Hematopoietic multipotent progenitor cell treated with erythropoietin and hydrocortisone succinate and interleukin-3 and kit ligand, for 17 days (in vitro differentiated cells): ENCODE data around the gene GNA12.
"Not testable (repeated sequence)": the region's sequence is repeated elsewhere in the genome, so short reads cannot be mapped to it uniquely, and the experiment has no call there.

Experiments
- DNase-seq: peaks from one replicate; pipeline ENCODE4 v3.0.0-alpha.2; 2015; ENCODE audit warnings: low spot score

Gene GNA12

DNA sequence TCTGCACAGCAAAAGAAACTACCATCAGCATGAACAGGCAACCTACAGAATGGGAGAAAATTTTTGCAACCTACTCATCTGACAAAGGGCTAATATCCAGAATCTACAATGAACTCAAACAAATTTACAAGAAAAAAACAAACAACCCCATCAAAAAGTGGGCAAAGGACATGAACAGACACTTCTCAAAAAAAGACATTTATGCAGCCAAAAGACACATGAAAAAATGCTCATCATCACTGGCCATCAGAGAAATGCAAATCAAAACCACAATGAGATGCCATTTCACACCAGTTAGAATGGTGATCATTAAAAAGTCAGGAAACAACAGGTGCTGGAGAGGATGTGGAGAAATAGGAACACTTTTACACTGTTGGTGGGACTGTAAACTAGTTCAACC, 95.4 kb downstream of the GNA12 start:
- DNase-seq: not testable (repeated sequence)

DNA sequence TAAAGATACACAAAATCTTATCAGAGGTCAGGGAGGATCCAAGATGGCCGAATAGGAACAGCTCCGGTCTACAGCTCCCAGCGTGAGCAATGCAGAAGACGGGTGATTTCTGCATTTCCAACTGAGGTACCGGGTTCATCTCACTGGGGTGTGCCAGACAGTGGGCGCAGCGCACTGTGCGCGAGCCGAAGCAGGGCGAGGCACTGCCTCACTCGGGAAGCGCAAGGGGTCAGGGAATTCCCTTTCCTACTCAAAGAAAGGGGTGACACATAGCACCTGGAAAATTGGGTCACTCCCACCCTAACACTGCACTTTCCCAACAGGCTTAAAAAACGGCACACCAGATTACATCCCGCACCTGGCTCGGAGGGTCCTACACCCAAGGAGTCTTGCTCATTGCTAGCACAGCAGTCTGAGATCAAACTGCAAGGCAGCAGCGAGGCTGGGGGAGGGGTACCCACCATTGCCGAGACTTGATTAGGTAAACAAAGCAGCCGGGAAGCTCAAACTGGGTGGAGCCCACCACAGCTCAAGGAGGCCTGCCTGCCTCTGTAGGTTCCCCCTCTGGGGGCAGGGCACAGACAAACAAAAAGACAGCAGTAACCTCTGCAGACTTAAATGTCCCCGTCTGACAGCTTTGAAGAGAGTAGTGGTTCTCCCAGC, 100.5 kb downstream of the GNA12 start:
- not testable (repeated sequence) for DNase-seq

DNA sequence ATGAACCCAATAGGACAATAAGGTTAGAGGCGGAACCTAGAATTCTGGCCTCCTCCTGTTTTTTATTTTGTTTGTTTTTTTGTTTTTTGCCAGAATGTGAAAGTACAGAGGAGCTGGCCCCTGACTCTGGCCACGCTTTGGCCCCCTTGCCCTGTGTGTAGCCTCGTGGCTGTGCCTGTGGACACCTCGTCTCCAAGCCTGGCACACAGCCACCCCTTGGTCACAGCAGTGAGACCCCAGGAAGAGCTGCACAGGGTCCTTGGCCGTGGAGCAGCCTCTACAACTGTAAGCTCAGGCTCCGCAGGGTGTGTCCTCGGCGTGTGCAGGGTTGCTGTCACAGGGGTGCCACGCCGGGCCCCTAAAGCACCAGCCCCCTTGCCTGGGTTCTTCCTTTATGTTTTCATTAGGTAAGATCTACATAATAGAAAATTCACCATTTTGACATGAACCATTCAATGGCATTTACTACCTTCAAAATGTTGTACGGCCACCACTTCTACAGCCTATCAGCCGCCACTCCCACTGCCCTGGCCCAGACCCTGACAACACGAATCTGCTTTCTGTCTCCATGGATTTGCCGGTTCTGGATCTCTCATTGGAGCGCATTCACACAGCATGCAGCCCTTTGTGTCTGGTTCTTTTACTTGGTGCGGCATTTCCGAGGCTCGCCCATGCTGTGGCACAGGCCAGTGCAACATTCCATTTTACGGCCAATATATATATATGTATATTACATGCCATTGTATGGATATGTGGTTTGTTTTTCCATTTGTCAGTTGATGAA, 105.2 kb downstream of the GNA12 start:
- no peak for DNase-seq

DNA sequence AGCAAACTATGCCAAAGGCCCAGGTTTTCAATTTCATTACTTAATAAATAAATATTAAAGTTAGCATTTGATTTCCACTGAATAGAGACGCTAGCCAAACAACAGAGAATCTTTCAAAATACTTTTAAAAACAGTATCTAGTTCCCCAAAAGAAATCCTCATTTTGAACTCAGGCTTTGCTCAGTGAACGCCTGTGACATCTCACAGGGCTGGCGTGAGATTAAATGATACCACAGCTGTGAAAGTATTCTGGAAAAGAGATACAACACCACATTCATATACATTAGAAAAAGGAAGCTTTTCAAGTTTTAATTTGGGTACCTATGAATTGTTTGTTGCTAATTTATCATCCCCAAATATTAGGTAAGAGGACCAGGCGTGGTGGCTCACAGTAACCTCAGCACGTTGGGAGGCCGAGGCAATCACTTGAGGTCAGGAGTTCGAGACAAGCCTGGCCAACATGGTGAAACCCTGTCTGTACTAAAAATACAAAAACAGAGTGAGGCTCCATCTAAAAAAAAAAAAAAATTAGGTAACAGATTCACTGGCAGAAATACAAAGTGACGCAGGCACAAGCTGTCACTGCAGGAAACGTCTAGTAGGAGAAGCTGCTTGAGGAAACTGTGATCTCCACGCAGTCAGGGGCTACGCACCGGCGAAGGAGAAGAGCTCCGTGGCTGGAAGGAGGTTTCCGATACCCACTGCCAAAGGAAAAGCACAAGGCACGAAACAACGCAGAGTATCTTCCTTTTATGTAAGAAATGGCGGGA, 106.2 kb downstream of the GNA12 start:
- DNase-seq: peak; percentile 41

DNA sequence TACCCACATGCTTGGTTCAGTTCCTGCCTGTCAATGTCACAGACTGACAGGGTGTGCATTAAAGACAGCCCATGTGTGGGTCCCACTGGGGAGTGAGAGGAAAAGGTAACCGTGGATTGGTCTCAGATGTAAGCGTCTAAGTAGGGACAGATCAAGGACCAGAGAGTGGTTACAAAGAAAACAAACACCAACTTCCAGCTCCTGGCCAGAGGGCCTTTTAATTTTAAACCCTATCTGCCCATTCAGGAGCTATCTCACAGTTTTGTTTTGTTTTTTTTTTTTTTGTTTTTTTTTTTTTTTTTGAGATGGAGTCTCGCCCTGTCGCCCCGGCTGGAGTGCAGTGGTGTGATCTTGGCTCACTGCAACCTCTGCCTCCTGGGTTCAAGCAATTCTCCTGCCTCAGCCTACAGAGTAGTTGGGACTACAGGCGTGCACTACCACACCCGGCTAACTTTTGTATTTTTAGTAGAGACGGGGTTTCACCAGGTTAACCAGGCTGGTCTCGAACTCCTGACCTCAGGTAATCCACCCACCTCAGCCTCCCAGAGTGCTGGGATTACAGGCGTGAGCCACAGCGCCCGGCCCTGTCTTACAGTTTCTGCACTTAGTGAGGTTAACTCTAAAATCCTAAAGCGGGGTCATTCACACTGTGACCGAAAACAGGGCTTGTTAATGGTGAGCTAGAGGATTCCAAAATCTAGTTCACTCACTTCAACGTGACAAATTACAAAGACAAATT, 106.9 kb downstream of the GNA12 start:
- not testable (repeated sequence) for DNase-seq

DNA sequence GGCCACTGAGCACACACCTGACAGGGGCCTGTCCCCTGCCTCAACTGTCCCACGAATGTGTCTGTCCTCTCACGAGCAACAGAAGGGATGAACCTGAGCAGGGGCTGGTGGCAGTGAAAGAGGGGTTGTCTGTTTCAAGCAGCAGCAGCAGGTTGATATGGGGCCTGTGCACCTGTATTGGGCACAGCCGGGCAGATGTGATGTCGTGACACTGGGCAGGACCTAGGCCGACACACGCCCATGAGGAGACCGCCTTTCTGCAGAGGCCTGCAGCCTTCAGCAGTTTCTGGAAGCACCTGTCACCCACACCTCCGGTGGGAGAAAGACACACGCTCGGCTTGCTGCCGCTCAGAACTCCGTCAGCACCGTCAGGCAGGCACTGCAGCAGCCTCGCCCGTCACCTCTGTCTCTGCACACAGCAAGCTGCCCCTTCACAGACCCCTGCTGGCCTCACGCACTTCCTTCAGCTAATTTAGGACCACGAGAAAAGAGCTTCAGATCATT, 107.6 kb downstream of the GNA12 start:
- DNase-seq: peak; percentile 56

DNA sequence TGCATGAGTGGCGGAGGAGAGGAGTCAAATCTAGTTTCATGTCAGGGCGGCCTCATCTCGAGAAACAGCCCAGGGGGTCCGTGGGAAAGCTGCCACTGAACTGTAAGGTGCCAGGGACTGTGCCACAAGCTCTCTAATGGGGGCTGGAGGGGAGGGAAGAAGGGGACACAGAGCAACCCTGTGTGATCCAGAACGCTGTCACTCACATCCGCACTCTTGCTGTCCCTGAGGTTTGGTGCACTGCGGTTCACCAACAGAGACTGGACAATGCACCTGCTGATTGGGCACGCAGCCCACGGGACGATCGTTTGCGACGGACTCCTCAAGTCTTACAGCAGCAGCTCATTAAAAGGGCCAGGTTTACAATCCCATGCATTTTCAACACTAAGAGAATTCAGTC, 108.4 kb downstream of the GNA12 start:
- DNase-seq: no peak

DNA sequence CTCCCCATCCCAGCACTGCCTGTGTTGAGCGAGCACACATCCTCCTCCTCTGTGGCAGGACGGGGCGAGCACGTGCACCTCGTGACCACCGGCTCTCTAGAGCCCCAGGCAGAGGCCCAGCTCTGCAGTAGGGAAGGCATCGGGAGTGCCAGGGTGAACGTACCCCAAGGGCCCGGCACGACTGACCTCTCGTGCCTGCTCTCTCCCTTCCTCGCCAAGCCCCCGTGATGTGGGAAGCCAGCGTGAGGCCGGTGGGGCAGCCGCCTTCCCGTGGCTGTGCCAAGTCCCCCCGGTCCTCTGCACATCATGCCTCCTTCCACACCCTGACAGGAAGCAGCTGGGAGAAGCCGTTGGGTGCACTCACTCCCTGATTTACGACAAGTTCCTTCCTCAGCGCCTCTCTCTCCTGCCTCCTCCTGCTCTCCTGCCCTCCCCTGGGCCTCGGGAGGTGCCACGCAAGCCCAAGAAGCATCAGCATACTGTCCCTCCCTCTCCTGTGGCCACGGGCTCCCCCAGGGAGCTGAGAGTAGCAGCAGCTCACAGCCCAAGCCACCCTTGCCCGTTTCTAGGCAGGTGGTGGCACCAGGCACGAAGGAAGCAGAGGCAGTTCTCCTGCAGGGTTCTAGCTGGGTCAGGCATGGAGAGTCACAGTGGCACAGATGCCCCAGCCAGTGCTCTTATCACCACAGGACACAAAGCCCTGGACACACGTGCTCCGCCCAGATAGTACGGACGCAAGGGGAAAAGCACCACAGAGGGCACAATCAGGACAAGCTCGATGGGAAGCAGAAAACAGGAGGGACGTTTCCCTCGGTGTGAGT, 109.1 kb downstream of the GNA12 start:
- DNase-seq: peak; percentile 94

DNA sequence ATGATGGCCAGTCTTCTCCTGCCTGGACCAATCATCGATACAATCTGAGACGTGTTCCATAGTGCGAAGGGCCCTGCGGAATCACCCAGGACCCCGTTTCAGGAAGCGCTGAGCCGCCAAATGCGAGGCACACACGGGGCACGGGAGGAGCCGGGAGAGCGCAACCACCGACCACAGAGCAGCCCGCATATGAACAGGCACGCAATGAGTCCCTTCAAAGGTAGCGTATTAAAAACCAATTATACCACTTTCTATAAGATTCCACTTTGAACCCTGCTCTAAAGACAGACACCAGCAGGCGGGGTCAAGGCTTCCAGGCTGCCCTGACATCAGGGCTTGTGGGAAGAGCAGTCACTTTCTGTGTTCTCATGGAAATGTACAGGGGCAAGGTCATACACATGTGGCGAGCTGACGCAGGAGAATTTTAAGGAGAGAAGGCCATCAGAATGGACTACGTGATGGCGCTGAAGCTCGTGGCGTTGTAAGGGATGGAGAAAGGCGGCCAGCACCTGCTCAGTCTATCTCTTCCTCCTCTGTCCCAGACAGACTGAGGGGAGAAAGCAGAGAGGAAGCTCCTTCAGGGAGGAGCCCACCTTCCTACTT, 109.9 kb downstream of the GNA12 start:
- peak; percentile 74 for DNase-seq

DNA sequence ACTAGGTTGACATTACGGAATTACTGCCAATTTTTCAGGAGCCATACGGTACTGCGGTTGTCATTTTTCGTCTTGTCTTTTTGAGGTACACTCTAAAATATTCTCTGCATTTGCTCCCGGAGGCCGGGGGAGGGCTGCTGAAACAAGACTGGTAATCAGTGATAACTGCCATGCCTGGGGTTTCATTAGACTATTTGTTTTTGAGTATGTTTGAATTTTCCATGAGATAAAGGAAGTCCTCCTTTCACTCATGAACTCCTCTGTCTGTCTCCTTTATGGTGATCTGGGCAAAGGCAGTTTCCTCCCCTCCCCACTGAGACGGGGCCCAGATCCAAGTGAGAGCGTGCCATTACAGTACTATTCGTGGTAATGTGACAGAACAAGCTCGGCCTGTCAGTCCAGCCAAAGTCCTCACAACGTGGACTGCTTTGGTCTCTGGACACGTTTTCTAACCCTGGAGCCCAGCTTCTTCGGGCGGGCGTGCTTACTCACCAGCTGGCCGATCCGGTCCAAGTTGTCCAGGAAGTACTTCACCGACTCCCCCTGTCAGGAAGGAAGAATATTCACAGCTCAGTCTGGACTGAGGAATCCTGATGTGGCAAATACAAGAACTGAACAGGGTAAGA, 111.0 kb downstream of the GNA12 start:
- DNase-seq: peak; percentile 88

DNA sequence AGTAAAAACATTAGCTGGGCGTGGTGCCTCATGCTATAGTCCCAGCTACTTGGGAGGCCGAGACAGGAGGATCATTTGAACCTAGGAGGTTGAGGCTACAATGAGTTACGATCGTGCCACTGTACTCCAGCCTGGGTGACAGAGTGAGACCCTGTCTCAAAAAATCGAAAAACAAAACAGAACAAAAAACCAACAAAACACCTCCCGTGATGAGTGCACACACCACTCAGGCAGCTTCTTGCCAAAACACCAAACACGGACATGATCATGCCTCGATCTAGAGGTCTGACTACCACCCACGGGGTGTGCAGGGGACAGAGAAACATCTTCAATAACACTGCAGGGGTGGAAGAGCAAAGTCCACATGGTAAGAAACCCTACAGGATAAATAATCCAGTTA, 111.7 kb downstream of the GNA12 start:
- no peak for DNase-seq

DNA sequence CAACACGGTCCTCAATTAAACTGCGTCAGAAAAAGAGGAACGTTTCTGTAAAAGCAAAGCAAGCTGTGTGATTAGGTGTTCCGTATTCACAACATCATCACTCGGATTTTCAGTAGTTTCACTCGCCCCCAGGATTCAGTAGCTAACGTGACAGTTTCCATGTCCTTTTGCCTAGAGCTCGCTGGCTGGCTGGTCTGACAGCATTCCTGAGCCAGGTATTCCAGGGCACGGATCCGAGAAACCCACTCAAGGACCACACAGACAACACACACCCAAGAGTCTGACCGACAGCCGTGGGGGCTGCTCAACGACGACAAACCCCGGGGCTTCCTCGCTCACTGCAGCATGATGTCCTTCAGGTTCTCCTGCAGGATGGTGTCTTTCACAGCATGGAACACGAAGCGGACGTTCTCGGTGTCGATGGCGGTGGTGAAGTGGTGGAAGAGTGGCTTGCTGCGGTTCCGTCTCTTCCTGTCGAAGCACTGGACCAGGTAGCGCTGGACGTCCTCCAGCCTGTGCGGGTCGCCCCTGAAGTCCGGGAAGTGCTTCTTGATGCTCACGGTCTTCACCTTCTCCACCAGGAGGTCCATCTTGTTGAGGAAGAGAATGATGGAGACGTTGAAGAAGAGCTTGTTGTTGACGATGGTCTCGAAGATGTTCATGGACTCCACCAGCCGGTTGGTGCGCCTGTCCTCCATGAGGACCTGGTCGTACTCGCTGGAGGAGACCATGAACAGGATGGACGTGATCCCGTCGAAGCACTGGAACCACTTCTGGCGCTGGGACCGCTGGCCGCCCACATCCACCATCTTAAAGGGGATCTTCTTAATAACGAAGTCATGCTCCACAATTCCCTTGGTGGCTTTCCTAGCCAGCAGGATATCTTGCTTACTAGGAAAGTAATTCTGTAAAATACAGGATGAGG, 113.0 kb downstream of the GNA12 start:
- no peak for DNase-seq

DNA sequence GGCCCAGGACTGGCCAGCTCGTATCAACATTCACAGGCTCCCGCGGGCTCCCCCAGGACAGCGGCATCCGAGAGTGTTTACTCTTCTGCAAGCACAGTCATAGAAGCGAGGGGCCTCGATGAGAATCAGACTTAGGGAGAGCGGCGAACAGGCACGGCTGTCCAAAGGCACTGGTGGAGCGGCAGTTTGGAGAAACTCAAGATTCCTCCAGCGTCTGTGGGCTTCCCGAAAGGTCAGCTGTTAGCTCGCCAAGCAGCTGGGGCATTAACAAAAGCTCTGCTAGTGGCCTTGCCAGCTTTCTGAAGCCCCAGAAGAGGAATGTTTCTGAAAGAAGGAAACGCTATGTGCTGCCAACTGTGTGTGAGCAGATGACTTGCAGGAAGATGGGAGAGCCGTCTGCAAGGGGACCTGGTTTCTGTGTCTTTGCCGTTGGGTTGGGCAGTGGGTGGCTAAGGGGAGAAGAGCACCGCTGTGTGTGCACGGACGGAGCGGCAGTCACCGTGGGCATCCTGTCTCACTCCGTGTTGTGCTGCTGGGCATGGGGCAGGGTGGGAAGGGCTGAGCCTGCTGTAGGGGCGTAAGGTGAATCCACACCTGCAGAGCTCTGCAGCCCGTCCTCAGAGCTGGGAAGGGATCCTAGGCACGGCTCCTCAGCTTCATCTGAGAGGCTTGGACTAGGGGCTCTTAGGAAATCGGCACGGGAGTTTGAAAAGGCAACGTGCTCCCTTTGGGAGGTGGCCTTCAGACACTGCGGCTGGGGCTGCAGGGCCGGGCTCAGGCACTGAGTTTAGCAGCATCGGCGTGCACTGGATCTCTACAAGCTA, 114.0 kb downstream of the GNA12 start:
- no peak for DNase-seq

DNA sequence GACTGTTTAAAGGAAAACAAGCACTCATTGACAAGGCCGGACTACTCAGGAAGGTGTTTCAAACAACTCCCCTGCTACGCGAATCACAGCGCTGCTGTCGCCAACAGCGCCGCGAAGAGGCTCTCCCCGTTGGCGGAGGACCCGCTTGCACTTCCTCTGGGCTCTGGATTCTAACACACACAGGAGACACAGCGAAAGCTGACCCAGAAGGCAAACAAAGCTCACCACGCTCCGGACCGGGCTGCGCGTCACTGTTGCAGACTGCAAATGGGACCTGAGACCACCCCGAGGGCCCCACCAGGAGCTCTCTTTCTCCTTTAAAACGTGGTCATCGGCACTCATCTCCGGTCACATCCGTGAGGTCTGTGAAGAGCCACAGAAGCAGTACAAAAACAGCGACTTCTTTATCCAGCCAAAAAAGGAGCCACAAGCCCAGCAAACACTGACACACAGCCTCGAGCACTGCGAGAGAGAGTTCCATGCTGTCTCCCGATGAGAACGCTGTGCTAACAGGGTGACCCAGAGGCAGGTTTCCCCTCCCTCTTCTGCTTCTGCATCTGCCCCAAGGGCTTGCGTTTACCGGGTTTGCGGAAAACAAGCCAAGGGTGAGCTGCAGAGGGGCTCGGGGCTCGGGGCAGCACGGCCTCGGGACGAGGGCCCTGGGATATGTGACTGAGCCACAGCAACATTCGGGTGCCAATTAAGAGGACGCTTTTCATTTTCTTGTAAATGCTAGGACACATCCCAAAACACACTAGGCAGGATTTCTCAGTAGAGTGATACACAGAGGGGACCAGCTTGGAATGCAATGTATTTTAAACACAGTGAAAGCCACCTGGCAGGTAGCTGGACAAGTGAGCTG, 114.8 kb downstream of the GNA12 start:
- no peak for DNase-seq

DNA sequence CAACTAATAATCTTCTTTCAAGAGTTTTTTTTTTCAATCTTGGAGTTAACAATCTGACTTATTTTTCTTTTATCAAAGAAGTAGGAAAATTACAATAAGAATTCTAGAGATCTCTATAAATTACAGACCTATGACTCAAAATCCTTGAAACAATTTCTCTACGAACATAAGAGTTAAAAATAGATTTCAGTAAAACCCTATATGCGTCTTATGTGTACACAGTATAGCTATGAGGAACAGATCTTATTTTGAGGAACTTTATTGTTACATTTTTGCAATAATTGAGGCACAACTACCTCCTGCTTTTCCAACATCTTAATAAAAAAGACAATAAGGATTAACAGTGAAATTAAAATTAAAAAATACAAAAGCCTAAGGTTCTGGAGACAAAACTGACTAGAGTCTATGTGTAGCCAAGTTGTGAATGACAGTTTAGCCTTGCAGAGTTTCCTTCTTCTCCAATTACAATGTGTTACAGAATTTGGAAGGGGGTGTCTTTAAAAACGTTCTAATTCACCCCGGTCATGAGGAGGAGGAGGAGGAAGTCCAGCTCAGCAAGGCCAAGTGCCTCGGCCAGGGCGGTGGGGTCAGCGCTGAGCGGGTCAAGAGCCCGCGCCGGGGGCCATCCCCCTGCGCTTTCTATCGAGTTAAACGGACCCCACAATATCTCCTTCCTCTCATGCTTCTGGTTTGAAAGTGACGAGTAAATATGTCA, 115.6 kb downstream of the GNA12 start:
- DNase-seq: no peak

DNA sequence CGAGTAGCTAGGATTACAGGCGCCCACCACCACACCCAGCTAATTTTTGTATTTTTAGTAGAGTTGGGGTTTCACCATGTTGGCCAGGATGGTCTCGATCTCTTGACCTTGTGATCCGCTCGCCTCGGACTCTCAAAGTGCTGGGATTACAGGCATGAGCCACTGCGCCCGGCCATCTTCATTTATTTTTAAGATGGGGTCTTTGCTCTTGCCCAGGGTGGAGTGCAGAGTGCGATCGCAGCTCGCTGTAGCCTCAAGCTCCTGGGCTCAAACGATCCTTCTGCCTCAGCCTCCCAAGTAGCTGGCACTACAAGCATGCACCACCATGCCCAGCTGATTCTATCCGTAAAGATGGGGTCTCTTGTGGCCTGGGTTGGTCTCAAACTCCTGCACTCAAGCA, 116.9 kb downstream of the GNA12 start:
- DNase-seq: not testable (repeated sequence)
